ENCODE data around the gene TMOD2.

Gene TMOD2

DNA sequence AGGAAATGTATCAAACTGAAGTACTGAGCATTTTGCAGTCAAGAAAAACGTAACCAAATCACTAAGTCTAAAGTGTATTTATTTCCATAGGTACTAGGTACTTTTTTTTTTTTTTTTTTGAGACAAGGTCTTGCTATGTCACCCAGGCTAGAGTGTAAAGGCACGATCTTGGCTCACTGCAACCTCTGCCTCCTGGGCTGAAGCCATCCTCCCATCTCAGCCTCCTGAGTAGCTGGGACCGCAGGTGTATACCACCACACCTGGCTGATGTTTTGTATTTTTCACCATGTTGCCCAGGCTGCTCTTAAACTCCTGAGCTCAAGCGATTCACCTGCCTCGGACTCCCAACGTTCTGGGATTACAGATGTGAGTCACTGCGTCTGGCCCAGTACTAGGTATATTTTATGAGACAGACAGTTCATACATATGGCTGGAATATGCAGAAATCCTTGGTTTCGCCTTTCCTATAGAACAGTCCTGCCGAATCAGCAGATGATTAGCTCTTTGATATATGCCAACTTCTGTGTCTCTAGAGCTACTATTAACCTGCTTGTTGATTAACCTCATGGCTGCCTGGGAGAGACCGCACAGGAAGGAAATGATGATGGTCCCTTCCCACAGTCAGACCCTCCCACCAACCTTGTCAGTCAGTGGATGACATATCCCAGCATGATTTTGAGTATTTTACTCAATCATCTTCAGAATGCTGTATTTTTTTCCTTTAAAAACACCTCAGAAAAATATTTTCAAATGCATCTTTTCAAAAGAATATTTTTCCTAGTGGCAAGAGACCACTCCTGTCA is 110.4 kb downstream of the TMOD2 start:
- no peak for DNase-seq (ENCODE audit: low read depth)

DNA sequence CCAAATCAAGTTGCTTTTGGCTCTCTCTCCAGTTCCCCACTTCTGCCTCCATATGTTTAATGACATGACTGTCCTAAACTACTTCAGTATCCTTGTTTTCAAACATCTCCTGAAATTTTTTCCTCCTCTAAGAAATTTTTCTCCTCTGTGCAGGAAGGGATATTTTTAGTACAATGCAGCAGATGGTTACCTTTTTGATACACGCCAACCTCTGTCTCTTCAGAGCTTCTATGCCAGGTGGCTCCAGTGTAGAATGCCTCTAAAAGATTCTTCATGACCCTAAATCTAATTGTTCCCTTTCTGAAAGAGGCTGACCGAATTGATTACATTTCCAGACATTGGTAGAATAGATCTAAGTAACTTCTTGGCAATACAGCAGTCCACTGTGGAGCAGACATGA is 111.7 kb downstream of the TMOD2 start:
- no peak for DNase-seq (ENCODE audit: low read depth)

DNA sequence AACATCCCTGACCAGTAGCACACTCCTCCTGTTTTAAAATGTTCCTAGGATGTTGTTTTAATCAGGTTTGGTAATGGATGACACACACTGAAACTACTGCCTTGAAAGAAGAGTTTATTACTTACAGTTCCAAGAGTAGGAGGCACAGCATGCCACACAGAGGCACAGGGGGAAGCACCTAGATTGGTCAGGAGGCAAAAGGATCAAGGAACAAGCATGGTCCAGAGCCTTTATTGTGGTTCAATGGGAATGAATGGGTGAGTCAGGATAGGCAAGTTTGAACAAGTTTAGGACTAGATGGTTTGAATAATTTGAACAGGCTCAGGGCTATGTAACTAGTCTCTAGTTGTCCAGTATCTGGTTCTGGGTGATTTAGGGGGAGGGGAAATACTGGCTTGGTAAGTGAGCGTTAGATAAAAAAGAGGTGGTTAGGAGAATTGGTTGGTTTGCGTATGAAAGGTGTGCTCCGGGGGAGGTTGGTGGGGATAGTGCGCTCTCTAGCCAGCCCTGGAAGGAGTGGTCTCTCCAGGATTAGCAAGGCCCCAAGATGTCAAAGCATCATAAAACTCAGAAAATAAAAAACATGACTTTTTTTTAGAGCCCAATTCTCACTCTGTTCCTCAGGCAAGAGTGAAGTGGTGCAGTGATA is 113.1 kb downstream of the TMOD2 start:
- DNase-seq (ENCODE audit: low read depth) = no peak

DNA sequence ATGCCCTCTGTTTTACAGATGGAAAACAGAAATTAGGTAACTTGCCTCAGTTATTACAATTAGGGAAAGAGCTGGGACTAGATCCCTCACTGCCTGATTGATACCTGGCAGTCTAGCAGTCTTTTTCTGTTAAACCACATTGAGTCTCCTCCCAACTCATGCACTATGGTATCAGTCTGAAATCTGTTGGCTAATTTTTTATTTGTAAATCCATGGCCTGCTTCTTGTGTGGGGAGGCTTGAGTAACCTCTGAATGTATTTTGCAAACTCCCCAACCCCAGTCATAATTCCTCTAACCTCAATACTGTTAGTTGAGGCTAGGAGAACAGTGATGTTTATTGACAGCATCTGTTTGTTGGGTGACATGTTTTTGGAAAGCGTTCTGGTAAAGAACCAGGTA is 113.9 kb downstream of the TMOD2 start:
- no peak for DNase-seq (ENCODE audit: low read depth)
